ENCODE results near the gene TUBGCP6.

DNA sequence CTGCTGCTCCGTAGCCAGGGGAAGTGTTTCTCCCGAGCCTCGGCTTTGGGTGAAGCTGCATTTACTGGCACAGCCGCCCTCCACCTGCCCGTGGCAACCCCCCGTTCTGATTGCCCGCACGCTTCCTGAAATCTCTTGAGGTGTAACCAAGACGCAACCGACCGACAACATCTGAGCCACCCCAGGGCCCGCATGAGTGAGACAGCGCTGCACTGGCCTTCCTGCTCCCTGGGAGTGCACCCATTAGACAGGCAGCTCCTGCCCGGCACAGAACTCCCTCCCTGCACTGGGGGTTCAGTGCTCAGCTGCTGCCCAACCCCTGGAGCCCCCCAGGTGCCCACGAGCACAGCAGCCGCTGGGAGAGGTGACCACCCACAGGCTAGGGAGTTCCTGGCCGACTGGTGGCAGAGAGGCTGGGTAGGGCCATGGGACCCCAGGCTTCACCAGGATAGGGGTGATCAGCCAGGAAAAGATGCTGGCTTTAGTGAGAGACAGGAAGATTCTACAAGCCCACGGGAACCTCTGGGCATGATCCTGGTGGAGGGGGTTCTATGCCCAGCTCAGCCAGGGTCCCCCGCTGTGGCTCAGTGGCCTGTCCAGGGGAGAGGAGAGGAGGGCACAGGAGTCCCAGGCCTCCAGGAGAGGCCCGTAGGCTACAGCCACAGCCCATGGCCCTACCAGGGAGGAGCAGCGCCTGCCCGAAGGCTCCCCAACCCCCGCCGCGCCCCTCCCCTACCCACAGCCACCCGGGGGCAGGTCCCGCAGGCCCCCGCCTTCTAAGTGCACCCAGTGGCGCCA is 48.0 kb upstream of the TUBGCP6 start:
- TF ChIP-seq, protein P1, sequence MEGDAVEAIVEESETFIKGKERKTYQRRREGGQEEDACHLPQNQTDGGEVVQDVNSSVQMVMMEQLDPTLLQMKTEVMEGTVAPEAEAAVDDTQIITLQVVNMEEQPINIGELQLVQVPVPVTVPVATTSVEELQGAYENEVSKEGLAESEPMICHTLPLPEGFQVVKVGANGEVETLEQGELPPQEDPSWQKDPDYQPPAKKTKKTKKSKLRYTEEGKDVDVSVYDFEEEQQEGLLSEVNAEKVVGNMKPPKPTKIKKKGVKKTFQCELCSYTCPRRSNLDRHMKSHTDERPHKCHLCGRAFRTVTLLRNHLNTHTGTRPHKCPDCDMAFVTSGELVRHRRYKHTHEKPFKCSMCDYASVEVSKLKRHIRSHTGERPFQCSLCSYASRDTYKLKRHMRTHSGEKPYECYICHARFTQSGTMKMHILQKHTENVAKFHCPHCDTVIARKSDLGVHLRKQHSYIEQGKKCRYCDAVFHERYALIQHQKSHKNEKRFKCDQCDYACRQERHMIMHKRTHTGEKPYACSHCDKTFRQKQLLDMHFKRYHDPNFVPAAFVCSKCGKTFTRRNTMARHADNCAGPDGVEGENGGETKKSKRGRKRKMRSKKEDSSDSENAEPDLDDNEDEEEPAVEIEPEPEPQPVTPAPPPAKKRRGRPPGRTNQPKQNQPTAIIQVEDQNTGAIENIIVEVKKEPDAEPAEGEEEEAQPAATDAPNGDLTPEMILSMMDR (IDR thresholded peaks at IDR 0.05): no peak
- TF ChIP-seq EZH2 (IDR thresholded peaks at IDR 0.05; ENCODE audit: borderline replicate concordance, insufficient read depth, low read depth, low read length, poor library complexity, severe bottlenecking): no peak

All from B cell (primary cell).